Heart right ventricle (tissue), 16 donors: ENCODE data around the gene MAD2L2. TPM values are rescaled to one million over a fixed set of nuclear protein-coding genes. Genes with fewer than 3 reads are reported as not detected.

Experiments used
- ATAC-seq, 8 donors: fragments of 200-7000 bp; cut with Tn5 transposase; one replicate each; pipeline ENCODE4 v1.9.1; 2020; ENCODE audit warnings: mild to moderate bottlenecking in 8 of 8, moderate library complexity in 8 of 8, moderate number of reproducible peaks in 1 of 8
- DNase-seq, 2 donors: peaks; one replicate each; pipeline ENCODE4 v3.0.0-alpha.2; 2020
- H3K27ac ChIP-seq, 10 donors: fragments of 200-600 bp; sonication (generic) in 2 of 10; one replicate each; pipeline versions ENCODE4 v1.5.0 to v1.8.0; 2020 to 2022; ENCODE audit warnings: mild to moderate bottlenecking in 3 of 10
- H3K27me3 ChIP-seq, 7 donors: fragments of 200-600 bp; one replicate each; pipeline ENCODE4 v1.8.0; 2021 to 2022; ENCODE audit warnings: mild to moderate bottlenecking in 2 of 7
- H3K36me3 ChIP-seq, 9 donors: fragments of 200-600 bp; sonication (generic) in 1 of 9; one replicate each; pipeline versions ENCODE4 v1.5.0 to v1.8.0; 2020 to 2022; ENCODE audit warnings: mild to moderate bottlenecking in 2 of 9
- H3K4me1 ChIP-seq, 9 donors: fragments of 200-600 bp; sonication (generic) in 1 of 9; one replicate each; pipeline versions ENCODE4 v1.5.0 to v1.8.0; 2020 to 2022; ENCODE audit warnings: mild to moderate bottlenecking in 4 of 9
- H3K4me3 ChIP-seq, 10 donors: fragments of 200-600 bp; sonication (generic) in 2 of 10; one replicate each; pipeline versions ENCODE4 v1.5.0 to v1.8.0; 2020 to 2022; ENCODE audit warnings: mild to moderate bottlenecking in 7 of 10, moderate library complexity in 2 of 10
- H3K9me3 ChIP-seq, 11 donors: fragments of 200-600 bp in 10 of 11; sonication (generic) in 2 of 11; one replicate each; pipeline versions ENCODE4 v1.5.0 to v1.8.0; 2013 to 2022; ENCODE audit warnings: mild to moderate bottlenecking in 2 of 11, control low read depth in 1 of 11, moderate library complexity in 1 of 11
- CTCF ChIP-seq, 9 donors: fragments of 200-600 bp; sonication (generic) in 2 of 9; IDR thresholded peaks; one replicate each; pipeline versions ENCODE4 v1.5.0 to v1.8.0; 2021 to 2022; ENCODE audit warnings: antibody characterized with exemption in 9 of 9, mild to moderate bottlenecking in 5 of 9, moderate library complexity in 1 of 9
- WGBS, 2 donors: extraction: QIAGEN DNeasy Blood & Tissue Kit; methylation state at CpG; one replicate each; pipeline ENCODE4 v1.1.7; 2013; ENCODE audit warnings: inconsistent platforms in 1 of 2; 5-methylcytosine and 5-hydroxymethylcytosine counted together
- intact Hi-C, 10 donors: fragments of 100-400 bp; cut with DNase I; formaldehyde crosslinking; loops; one replicate each; pipeline versions ENCODE4 v1.11.1 to v1.14.2; 2022
- polyA plus RNA-seq, 2 donors: library from polyadenylated mRNA; stranded (reverse); fragments of 200-250 nt; gene quantifications; one replicate each; pipeline ENCODE4 v1.2.3, GENCODE V29; 2013
- total RNA-seq, 10 donors: library from RNA; stranded (reverse); fragmentation: NEBNext Ultra II Directional in 3 of 10; extraction: Animal tissue kit (Norgen Biotek cat#: 25700) in 3 of 10; gene quantifications; one replicate each; pipeline versions ENCODE4 v1.2.1 to v1.2.4, GENCODE V29; 2021 to 2023
- donor health status: Arrhythmogenic right ventricular cardiomyopathy.
- donor health status: ischemic (EF 13 %, LVEDD 7.1; RV severe dilation, severe dysfunction).
- donor health status: healthy with polysubstance abuse.
- donor health status: DM: no; HTN: yes; CAD: no.
- donor health status: DM: no; HTN: no; CAD: no.
- donor health status: ischemic (EF 25% LVEDD 6.9; RV normal size, moderate dysfunction).
- donor health status: ischemic (EF 25% LVEDD 5.7; RV mildly dilated, moderate dysfunction).
- donor health status: healthy.
- donor health status: DM: yes; HTN: yes; CAD: no.
- donor health status: Ischemic cardiomyopathy.
- donor health status: ischemic (EF 35%, LVEDD 5.7; RV mildly dilated, moderate dysfunction).
- donor health status: nonischemic (EF 11% LVEDD 7.7; RV severe dilation, severe dysfunction).
- donor health status: DM: yes; HTN: yes; CAD: no.
- donor health status: PGD.
- donor health status: ischemic (EF 29% LVEDD 5.4; RV normal size, mild dysfunction).
- donor health status: nonischemic (EF 23%, LVEDD 6.1; RV moderate dilation, normal function).

MAD2L2 gene
- total and polyA plus RNA-seq, 12 donors: 10.9 to 59.0 (median 17.0) TPM

- Histone ChIP-seq H3K27ac (no peak overlapping the region), H3K27me3 (peaks cover 0 to 6% (median 0%) of the 10 kb centered on the region in 7 donors), H3K4me1 (peaks cover 0 to 25% (median 10%) of the 10 kb centered on the region in 9 donors), H3K36me3 (no peaks in the 10 kb centered on the region), H3K9me3 (no peaks in the 10 kb centered on the region), H3K4me3 (no peak overlapping the region)
- no peak for TF ChIP-seq CTCF (IDR thresholded peaks at IDR 0.05)
- no peak for DNase-seq
- no peak for ATAC-seq
- WGBS, 2 donors: 22 to 28% methylated on average over 2 of the region's 2 CpGs
- intact Hi-C loops: loop anchor here in 3 of 10 donors (5.0 to 10.0 kb wide), 3 partner anchors 70 to 688 kb away; partner anchors contain the start of genes FBXO2 (in 1 of the 3) and FBXO44 (in 1 of the 3)
Measured at GRCh38 chr1:11722538-11722937, 41.6 kb upstream of the MAD2L2 start.

- peaks cover 0 to 25% (median 10%) of the 10 kb centered on the region in 9 donors for H3K4me1 ChIP-seq
Measured at GRCh38 chr1:11721311-11721710, 40.4 kb upstream of the MAD2L2 start.

GRCh38 chr1:11720525-11720924, 39.6 kb upstream of the MAD2L2 start:
- intact Hi-C loops: loop anchor here in 3 of 10 donors (5.0 to 10.0 kb wide), 3 partner anchors 68 to 686 kb away; partner anchors contain the start of genes FBXO2 (in 1 of the 3) and FBXO44 (in 1 of the 3)
- DNase-seq: no peak
- ATAC-seq: no peak
- 70 to 76% methylated on average over 4 of the region's 4 CpGs for WGBS, 2 donors
- Histone ChIP-seq H3K4me3 (no peak overlapping the region), H3K9me3 (no peaks in the 10 kb centered on the region), H3K27me3 (peaks cover 0 to 18% (median 0%) of the 10 kb centered on the region in 7 donors), H3K4me1 (peaks cover 0 to 18% (median 10%) of the 10 kb centered on the region in 9 donors), H3K27ac (no peak overlapping the region), H3K36me3 (no peaks in the 10 kb centered on the region)
- TF ChIP-seq CTCF (IDR thresholded peaks at IDR 0.05): no peak

More at GRCh38 chr1:11721311-11721710, 40.4 kb upstream of the MAD2L2 start:
- TF ChIP-seq CTCF (IDR thresholded peaks at IDR 0.05): no peak
- 73 to 79% methylated on average over 4 of the region's 4 CpGs for WGBS, 2 donors
- H3K9me3 ChIP-seq: no peaks in the 10 kb centered on the region
- H3K36me3 ChIP-seq: no peaks in the 10 kb centered on the region
- H3K27me3 ChIP-seq: peaks cover 0 to 13% (median 0%) of the 10 kb centered on the region in 7 donors
- H3K4me3 ChIP-seq: no peak overlapping the region
- ATAC-seq (no peak), DNase-seq (no peak)
- no peak overlapping the region for H3K27ac ChIP-seq
- intact Hi-C loops: loop anchor here in 3 of 10 donors (5.0 to 10.0 kb wide), 3 partner anchors 69 to 687 kb away; partner anchors contain the start of genes FBXO2 (in 1 of the 3) and FBXO44 (in 1 of the 3)

GRCh38 chr1:11720033-11720376, 39.1 kb upstream of the MAD2L2 start:
- DNase-seq: no peak
- no peaks in the 10 kb centered on the region for H3K9me3 ChIP-seq
- intact Hi-C loops: loop anchor here in 3 of 10 donors (5.0 to 10.0 kb wide), 3 partner anchors 68 to 685 kb away; partner anchors contain the start of genes FBXO2 (in 1 of the 3) and FBXO44 (in 1 of the 3)
- H3K4me3 ChIP-seq: peak overlapping the region in 5 of 10 donors; percentile 45 to 55 (median 53)
- 75 to 77% methylated on average over 12 of the region's 12 CpGs for WGBS, 2 donors
- H3K27me3 ChIP-seq: peaks cover 0 to 23% (median 0%) of the 10 kb centered on the region in 7 donors
- peak in 2 of 8 donors; percentile 7 to 8 for ATAC-seq
- peak in 5 of 9 donors; percentile 3 to 13 (median 3) for TF ChIP-seq CTCF (IDR thresholded peaks at IDR 0.05)
- peak overlapping the region in 1 of 10 donors; percentile 83 for H3K27ac ChIP-seq
- no peaks in the 10 kb centered on the region for H3K36me3 ChIP-seq
- peaks cover 0 to 18% (median 10%) of the 10 kb centered on the region in 9 donors for H3K4me1 ChIP-seq
